WTC11 (cell line): ENCODE results near the gene POU3F2. TPM values are rescaled to one million over a fixed set of nuclear protein-coding genes. Genes with fewer than 3 reads are reported as not detected.

Source experiments
- ATAC-seq: fragments of 200-7000 bp; cut with Tn5 transposase; 2 replicates; pipeline ENCODE4 v1.10.0; 2021; ENCODE audit warnings: mild to moderate bottlenecking, moderate library complexity
- CTCF ChIA-PET: fragments of 300-600 bp; sonication (Branson Sonifier 250); formaldehyde crosslinking; loops from one replicate; lab custom pipeline; 2021; ENCODE audit warnings: antibody characterized with exemption; lab: Charles Lee
- POLR2A ChIA-PET: fragments of 350-600 bp; sonication (Branson Sonifier 250); formaldehyde crosslinking; loops from one replicate; lab custom pipeline; 2021; ENCODE audit warnings: antibody characterized with exemption; lab: Charles Lee
- DNase-seq: peaks from one replicate; pipeline ENCODE4 v3.0.0; 2021; ENCODE audit warnings: low spot score
- H3K27ac Mint-ChIP-seq: 2 replicates; pipeline ENCODE4 v1.8.0; 2021; ENCODE audit warnings: mixed read lengths
- H3K27me3 Mint-ChIP-seq: 2 replicates; pipeline ENCODE4 v1.8.0; 2021; ENCODE audit warnings: low read depth, mild to moderate bottlenecking, moderate library complexity, mixed read lengths
- H3K36me3 Mint-ChIP-seq: 2 replicates; pipeline ENCODE4 v1.8.0; 2021; ENCODE audit warnings: mixed read lengths
- H3K4me1 Mint-ChIP-seq: 2 replicates; pipeline ENCODE4 v1.8.0; 2022; ENCODE audit warnings: mixed read lengths
- H3K4me3 Mint-ChIP-seq: 2 replicates; pipeline ENCODE4 v1.8.0; 2021; ENCODE audit warnings: mild to moderate bottlenecking, moderate library complexity, mixed read lengths
- H3K9me3 Mint-ChIP-seq: 2 replicates; pipeline ENCODE4 v1.8.0; 2021; ENCODE audit warnings: mixed read lengths
- CBFB ChIP-seq: sonication (generic); formaldehyde crosslinking; IDR thresholded peaks from 2 replicates; pipeline ENCODE4 v1.8.1; 2022; ENCODE audit warnings: mild to moderate bottlenecking, low read depth, missing genetic modification reagents
- JAZF1 ChIP-seq: fragments of 250-450 bp; sonication (Bioruptor Pico); IDR thresholded peaks from 2 replicates; pipeline ENCODE4 v1.9.0; 2021; ENCODE audit warnings: moderate library complexity, mild to moderate bottlenecking, inconsistent platforms
- KAT7 ChIP-seq: sonication (generic); formaldehyde crosslinking; IDR thresholded peaks from 2 replicates; pipeline ENCODE4 v1.8.1; 2023; ENCODE audit warnings: missing genetic modification reagents, mild to moderate bottlenecking, borderline replicate concordance
- MXD4 ChIP-seq: fragments of 250-450 bp; sonication (Bioruptor Pico); IDR thresholded peaks from 2 replicates; pipeline ENCODE4 v1.8.0; 2021; ENCODE audit warnings: mild to moderate bottlenecking, moderate library complexity, borderline replicate concordance
- SP1 ChIP-seq: sonication (generic); formaldehyde crosslinking; conservative IDR thresholded peaks from 2 replicates; pipeline ENCODE4 v1.8.1; 2022; ENCODE audit warnings: missing genetic modification reagents
- ZNF416 ChIP-seq: fragments of 250-450 bp; sonication (Bioruptor Pico); IDR thresholded peaks from 2 replicates; pipeline ENCODE4 v1.9.0; 2021; ENCODE audit warnings: mild to moderate bottlenecking, inconsistent platforms
- ZNF425 ChIP-seq: fragments of 250-450 bp; sonication (Bioruptor Pico); conservative IDR thresholded peaks from 2 replicates; pipeline ENCODE4 v1.9.0; 2021; ENCODE audit warnings: mild to moderate bottlenecking
- total RNA-seq: library from RNA; stranded (reverse); gene quantifications from 3 replicates; pipeline ENCODE4 v1.2.3, GENCODE V29; 2021
- TF ChIP-seq, protein P1 (sequence below): sonication (generic); formaldehyde crosslinking; IDR thresholded peaks from 2 replicates; pipeline ENCODE4 v1.8.0; 2023; ENCODE audit warnings: mild to moderate bottlenecking, missing genetic modification reagents
- TF ChIP-seq, protein P2 (sequence below): fragments of 250-450 bp; sonication (Bioruptor Pico); IDR thresholded peaks from 2 replicates; pipeline ENCODE4 v1.8.0; 2021; ENCODE audit warnings: mild to moderate bottlenecking
- TF ChIP-seq, protein P3 (sequence below): fragments of 250-450 bp; sonication (Bioruptor Pico); IDR thresholded peaks from 2 replicates; pipeline ENCODE4 v1.9.0; 2021; ENCODE audit warnings: mild to moderate bottlenecking

POU3F2 gene
- total RNA-seq, 1 experiment from 2014 or later: 0.07 TPM

- TF ChIP-seq JAZF1 (CRISPR knock-in tag): no peak
- TF ChIP-seq MXD4 (CRISPR knock-in tag): no peak
- ChIA-PET CTCF (no interaction called here), POLR2A (interaction anchor here (0.6 kb wide), 1 partner anchor 20 kb away, joined by 3 read pairs; no protein-coding TSS in a partner anchor)
- ATAC-seq: no peak
- H3K4me1 Mint-ChIP-seq: peaks cover 32% of the 10 kb centered on the region
- no peak overlapping the region for H3K4me3 Mint-ChIP-seq
- peaks cover 75% of the 10 kb centered on the region for H3K27me3 Mint-ChIP-seq
- no peak overlapping the region for H3K27ac Mint-ChIP-seq
- DNase-seq: no peak
- H3K36me3 Mint-ChIP-seq: no peaks in the 10 kb centered on the region
- H3K9me3 Mint-ChIP-seq: no peaks in the 10 kb centered on the region
Measured at GRCh38 chr6:98821756-98822405, 12.5 kb upstream of the POU3F2 start.

DNA sequence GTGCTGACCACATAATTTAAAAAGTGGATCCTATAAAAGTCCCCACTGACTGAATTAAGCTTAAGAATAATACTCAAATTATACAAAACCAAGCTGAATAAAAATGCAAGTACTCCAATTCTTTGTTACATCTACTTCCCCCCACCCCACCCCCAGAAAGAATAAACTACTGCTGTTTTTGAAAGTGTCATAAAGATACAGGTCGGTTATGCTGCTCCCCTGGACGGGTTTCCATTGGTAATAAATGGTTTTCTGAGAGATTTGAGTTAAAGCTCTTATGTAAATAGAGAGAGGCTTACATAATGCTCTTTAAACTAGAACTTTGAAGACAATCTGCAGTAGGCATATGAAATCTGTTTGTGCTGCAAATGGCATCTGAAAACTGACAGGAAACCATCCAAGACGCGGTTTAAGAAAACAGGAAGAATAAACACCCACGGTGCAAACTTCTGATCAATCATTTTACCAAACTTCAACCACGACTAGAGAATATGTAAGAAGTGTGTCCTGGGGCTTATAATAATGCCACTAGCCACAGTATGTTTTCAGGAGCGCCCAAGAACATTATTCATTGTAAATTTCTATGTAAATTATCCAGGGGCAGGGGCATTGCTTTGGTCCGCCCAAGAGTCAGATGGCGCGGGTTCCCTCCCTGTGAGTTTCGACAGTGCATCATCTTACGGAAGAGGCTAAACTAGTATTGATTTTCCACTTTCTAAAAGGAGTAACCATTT, 10.8 kb upstream of the POU3F2 start:
- Mint-ChIP-seq H3K9me3 (no peaks in the 10 kb centered on the region), H3K27me3 (peaks cover 92% of the 10 kb centered on the region), H3K4me3 (peak overlapping the region; percentile 88), H3K27ac (no peak overlapping the region), H3K36me3 (no peaks in the 10 kb centered on the region), H3K4me1 (peaks cover 41% of the 10 kb centered on the region)
- POLR2A ChIA-PET: interaction anchor here (1.1 kb wide), 1 partner anchor 19 kb away, joined by 3 read pairs; no protein-coding TSS in a partner anchor
- DNase-seq: no peak
- CTCF ChIA-PET: no interaction called here
- TF ChIP-seq, protein P1, sequence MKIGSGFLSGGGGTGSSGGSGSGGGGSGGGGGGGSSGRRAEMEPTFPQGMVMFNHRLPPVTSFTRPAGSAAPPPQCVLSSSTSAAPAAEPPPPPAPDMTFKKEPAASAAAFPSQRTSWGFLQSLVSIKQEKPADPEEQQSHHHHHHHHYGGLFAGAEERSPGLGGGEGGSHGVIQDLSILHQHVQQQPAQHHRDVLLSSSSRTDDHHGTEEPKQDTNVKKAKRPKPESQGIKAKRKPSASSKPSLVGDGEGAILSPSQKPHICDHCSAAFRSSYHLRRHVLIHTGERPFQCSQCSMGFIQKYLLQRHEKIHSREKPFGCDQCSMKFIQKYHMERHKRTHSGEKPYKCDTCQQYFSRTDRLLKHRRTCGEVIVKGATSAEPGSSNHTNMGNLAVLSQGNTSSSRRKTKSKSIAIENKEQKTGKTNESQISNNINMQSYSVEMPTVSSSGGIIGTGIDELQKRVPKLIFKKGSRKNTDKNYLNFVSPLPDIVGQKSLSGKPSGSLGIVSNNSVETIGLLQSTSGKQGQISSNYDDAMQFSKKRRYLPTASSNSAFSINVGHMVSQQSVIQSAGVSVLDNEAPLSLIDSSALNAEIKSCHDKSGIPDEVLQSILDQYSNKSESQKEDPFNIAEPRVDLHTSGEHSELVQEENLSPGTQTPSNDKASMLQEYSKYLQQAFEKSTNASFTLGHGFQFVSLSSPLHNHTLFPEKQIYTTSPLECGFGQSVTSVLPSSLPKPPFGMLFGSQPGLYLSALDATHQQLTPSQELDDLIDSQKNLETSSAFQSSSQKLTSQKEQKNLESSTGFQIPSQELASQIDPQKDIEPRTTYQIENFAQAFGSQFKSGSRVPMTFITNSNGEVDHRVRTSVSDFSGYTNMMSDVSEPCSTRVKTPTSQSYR (CRISPR knock-in tag): no peak
- no peak for TF ChIP-seq ZNF425 (CRISPR knock-in tag)
- TF ChIP-seq, protein P2, sequence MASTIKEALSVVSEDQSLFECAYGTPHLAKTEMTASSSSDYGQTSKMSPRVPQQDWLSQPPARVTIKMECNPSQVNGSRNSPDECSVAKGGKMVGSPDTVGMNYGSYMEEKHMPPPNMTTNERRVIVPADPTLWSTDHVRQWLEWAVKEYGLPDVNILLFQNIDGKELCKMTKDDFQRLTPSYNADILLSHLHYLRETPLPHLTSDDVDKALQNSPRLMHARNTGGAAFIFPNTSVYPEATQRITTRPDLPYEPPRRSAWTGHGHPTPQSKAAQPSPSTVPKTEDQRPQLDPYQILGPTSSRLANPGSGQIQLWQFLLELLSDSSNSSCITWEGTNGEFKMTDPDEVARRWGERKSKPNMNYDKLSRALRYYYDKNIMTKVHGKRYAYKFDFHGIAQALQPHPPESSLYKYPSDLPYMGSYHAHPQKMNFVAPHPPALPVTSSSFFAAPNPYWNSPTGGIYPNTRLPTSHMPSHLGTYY (CRISPR knock-in tag): no peak
- no peak for TF ChIP-seq KAT7 (CRISPR knock-in tag)
- no peak for TF ChIP-seq ZNF416 (CRISPR knock-in tag)
- TF ChIP-seq, protein P3, sequence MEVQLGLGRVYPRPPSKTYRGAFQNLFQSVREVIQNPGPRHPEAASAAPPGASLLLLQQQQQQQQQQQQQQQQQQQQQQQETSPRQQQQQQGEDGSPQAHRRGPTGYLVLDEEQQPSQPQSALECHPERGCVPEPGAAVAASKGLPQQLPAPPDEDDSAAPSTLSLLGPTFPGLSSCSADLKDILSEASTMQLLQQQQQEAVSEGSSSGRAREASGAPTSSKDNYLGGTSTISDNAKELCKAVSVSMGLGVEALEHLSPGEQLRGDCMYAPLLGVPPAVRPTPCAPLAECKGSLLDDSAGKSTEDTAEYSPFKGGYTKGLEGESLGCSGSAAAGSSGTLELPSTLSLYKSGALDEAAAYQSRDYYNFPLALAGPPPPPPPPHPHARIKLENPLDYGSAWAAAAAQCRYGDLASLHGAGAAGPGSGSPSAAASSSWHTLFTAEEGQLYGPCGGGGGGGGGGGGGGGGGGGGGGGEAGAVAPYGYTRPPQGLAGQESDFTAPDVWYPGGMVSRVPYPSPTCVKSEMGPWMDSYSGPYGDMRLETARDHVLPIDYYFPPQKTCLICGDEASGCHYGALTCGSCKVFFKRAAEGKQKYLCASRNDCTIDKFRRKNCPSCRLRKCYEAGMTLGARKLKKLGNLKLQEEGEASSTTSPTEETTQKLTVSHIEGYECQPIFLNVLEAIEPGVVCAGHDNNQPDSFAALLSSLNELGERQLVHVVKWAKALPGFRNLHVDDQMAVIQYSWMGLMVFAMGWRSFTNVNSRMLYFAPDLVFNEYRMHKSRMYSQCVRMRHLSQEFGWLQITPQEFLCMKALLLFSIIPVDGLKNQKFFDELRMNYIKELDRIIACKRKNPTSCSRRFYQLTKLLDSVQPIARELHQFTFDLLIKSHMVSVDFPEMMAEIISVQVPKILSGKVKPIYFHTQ (CRISPR knock-in tag): no peak
- no peak for TF ChIP-seq SP1 (CRISPR knock-in tag)
- no peak for TF ChIP-seq CBFB (CRISPR knock-in tag)
- ATAC-seq: no peak; the same call in 1 of the 2 replicates
